ENCODE results near the gene ZC3H7B.

The ZC3H7B gene

DNA sequence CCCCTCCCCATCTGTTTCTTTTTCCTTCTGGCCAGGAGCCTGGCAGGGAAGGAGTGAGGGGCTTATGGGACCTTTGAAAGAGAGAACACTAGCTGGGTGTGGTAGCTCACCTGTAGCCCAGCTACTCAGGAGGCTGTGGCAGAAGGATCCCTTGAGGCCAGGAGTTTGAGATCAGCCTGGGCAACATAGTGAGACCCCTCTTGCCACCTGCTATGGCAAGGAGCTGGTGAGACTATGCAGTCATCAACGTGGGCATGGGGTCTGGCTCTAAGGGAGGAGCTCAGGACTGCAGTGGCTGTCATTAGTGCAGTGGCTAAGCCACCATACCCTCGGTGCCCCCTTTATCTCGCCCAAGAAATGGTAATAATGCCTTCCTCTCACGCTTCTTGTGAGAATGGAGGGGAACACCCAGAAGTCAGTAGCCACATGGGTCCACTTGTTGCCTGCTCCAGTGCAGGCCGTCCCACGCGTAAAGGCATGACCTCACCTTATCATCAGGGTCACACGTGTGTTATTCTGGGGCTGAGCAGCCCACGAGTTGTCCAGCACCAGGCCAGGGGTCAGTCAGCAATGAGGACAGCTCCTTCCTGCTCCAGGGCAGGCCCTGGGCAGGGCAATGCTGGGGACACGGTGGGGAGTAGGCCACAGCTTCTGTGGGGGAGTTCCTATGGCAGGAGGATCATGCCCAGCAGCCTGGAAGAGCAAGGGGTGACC lies 52.7 kb downstream of the ZC3H7B start:
- TF ChIP-seq CTCF (IDR thresholded peaks at IDR 0.05; ENCODE audit: low read depth, low read length): no peak
- no peak overlapping the region for H3K4me3 ChIP-seq (ENCODE audit: low read depth, low read length)
- no peaks in the 10 kb centered on the region for H3K9me3 ChIP-seq
- no peaks in the 10 kb centered on the region for H3K27me3 ChIP-seq
- no peaks in the 10 kb centered on the region for H3K4me1 ChIP-seq
- DNase-seq: no peak
- H3K36me3 ChIP-seq: peaks cover 60% of the 10 kb centered on the region

- DNase-seq: no peak
- peaks cover 55% of the 10 kb centered on the region for H3K36me3 ChIP-seq
- no peaks in the 10 kb centered on the region for H3K4me1 ChIP-seq
Observed at GRCh38 chr22:41354979-41355378, 53.7 kb downstream of the ZC3H7B start.

DNA sequence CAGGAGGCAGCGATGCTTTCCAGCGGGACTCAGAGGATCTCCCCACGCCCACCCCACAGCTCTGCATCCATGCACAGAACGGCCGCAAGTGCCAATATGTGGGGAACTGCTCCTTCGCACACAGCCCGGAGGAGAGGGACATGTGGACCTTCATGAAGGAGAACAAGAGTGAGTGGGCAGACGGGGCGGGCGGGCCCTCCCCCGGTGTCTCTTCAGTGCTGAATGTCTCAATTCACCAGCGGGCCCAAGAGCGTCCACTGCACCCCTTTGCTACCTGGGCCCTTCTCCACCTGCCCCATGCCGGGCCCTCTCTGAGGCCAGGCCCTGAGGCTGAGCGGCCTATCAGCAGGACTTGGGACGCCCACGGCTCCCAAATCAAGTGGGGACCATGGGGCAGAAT lies 54.6 kb downstream of the ZC3H7B start:
- peaks cover 49% of the 10 kb centered on the region for H3K36me3 ChIP-seq
- H3K4me3 ChIP-seq (ENCODE audit: low read depth, low read length): no peak overlapping the region

More at GRCh38 chr22:41354979-41355378, 53.7 kb downstream of the ZC3H7B start:
- Histone ChIP-seq H3K9me3 (no peaks in the 10 kb centered on the region), H3K27me3 (no peaks in the 10 kb centered on the region), H3K4me3 (ENCODE audit: low read depth, low read length) (no peak overlapping the region)
- TF ChIP-seq CTCF (IDR thresholded peaks at IDR 0.05; ENCODE audit: low read depth, low read length): no peak

DNA sequence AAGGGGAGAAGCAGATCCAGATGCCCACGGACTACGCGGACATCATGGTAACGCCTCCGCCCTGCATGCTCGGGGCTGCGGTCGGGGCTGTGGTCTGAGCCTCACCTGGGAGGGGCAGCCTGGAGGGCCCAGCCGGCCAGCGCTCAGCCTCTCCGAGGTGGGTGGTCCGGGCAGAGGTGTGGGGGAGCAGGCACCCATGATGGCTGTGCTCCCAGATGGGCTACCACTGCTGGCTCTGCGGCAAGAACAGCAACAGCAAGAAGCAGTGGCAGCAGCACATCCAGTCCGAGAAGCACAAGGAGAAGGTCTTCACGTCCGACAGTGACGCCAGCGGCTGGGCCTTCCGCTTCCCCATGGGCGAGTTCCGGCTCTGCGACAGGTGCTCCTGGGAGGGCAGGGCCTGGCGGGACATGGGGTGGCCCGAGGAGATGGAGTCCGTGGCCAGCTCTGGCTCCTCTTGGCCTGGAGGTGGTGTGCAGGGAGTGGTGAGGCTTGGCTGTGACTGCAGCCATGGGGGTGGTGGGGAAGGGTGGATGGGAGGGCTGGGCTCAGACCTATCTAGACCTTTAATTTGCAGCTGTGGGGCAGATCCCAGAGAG lies 55.2 kb downstream of the ZC3H7B start:
- H3K36me3 ChIP-seq: peaks cover 42% of the 10 kb centered on the region
- H3K4me1 ChIP-seq: no peaks in the 10 kb centered on the region
- no peak for TF ChIP-seq CTCF (IDR thresholded peaks at IDR 0.05; ENCODE audit: low read depth, low read length)

More for the DNA sequence above, 54.6 kb downstream of the ZC3H7B start:
- TF ChIP-seq CTCF (IDR thresholded peaks at IDR 0.05; ENCODE audit: low read depth, low read length): no peak
- H3K4me1 ChIP-seq: no peaks in the 10 kb centered on the region
- H3K27me3 ChIP-seq: no peaks in the 10 kb centered on the region
- DNase-seq: no peak
- H3K9me3 ChIP-seq: no peaks in the 10 kb centered on the region

GRCh38 chr22:41357191-41357590 lies 55.9 kb downstream of the ZC3H7B start:
- Histone ChIP-seq H3K9me3 (no peaks in the 10 kb centered on the region), H3K4me3 (ENCODE audit: low read depth, low read length) (no peak overlapping the region), H3K27me3 (no peaks in the 10 kb centered on the region), H3K36me3 (peaks cover 36% of the 10 kb centered on the region), H3K4me1 (no peaks in the 10 kb centered on the region)
- no peak for DNase-seq
- no peak for TF ChIP-seq CTCF (IDR thresholded peaks at IDR 0.05; ENCODE audit: low read depth, low read length)

More for the DNA sequence above, 55.2 kb downstream of the ZC3H7B start:
- H3K27me3 ChIP-seq: no peaks in the 10 kb centered on the region
- H3K9me3 ChIP-seq: no peaks in the 10 kb centered on the region
- no peak overlapping the region for H3K4me3 ChIP-seq (ENCODE audit: low read depth, low read length)
- DNase-seq: no peak

GRCh38 chr22:41358927-41359326 lies 57.6 kb downstream of the ZC3H7B start:
- DNase-seq: no peak

More at GRCh38 chr22:41358927-41359326, 57.6 kb downstream of the ZC3H7B start:
- Histone ChIP-seq H3K36me3 (peaks cover 27% of the 10 kb centered on the region), H3K4me1 (no peaks in the 10 kb centered on the region), H3K27me3 (no peaks in the 10 kb centered on the region), H3K9me3 (no peaks in the 10 kb centered on the region), H3K4me3 (ENCODE audit: low read depth, low read length) (no peak overlapping the region)
- TF ChIP-seq CTCF (IDR thresholded peaks at IDR 0.05; ENCODE audit: low read depth, low read length): no peak
